ENCODE data around the gene RTN1. TPM values are rescaled to one million over a fixed set of nuclear protein-coding genes. Genes with fewer than 3 reads are reported as not detected.
"Not testable (repeated sequence)": the region's sequence is repeated elsewhere in the genome, so short reads cannot be mapped to it uniquely, and the experiment has no call there.

RTN1 gene
- polyA plus RNA-seq, 4 donors, result 0.45 to 34.4 (median 4.0) TPM

DNA sequence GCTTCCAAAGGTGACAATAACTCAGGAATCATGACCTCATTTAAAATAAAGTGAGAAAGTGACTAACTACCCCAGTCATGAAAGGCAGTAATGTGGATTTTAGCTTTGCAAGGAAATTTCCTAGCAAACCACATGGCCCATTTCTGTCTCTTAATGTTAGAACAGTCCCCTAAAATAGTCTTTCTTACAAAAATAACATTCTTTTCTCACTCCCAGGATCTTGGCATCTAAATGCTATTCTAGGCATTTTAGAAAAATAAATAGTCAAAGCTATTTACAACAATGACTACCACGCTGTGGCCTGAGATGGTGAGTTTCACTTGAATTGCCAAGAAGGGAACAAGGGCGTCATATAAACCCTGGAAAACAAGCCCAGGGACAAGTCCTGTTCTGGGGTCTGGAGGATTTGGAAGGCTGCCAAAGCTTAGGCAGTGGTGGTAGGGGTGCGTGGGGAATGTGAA, 192.8 kb downstream of the RTN1 start:
- no peaks in the 10 kb centered on the region for H3K36me3 ChIP-seq (ENCODE audit: control insufficient read depth in 3 of 3, insufficient read depth in 2 of 3, low read depth in 1 of 3, low read length in 3 of 3)
- 63 to 82% (median 79%) methylated on average over 3 of the region's 3 CpGs for WGBS, 3 donors
- no peak overlapping the region for H3K27ac ChIP-seq (ENCODE audit: low read depth in 1 of 3, low read length in 2 of 3)
- no peaks in the 10 kb centered on the region for H3K27me3 ChIP-seq (ENCODE audit: control insufficient read depth in 3 of 3, insufficient read depth in 3 of 3, low read length in 3 of 3)
- no peak for DNase-seq
- peaks cover 0 to 6% of the 10 kb centered on the region in 2 donors for H3K9me3 ChIP-seq (ENCODE audit: control insufficient read depth in 2 of 2, insufficient read depth in 1 of 2, low read depth in 1 of 2, low read length in 1 of 2)
- FAIRE-seq, result no peak
- H3K4me1 ChIP-seq (ENCODE audit: control insufficient read depth in 3 of 3, insufficient read depth in 2 of 3, low read depth in 1 of 3, low read length in 2 of 3), result peaks cover 0 to 4% (median 0%) of the 10 kb centered on the region in 3 donors
- H3K4me3 ChIP-seq (ENCODE audit: low read depth in 1 of 3, low read length in 3 of 3), result no peak overlapping the region

DNA sequence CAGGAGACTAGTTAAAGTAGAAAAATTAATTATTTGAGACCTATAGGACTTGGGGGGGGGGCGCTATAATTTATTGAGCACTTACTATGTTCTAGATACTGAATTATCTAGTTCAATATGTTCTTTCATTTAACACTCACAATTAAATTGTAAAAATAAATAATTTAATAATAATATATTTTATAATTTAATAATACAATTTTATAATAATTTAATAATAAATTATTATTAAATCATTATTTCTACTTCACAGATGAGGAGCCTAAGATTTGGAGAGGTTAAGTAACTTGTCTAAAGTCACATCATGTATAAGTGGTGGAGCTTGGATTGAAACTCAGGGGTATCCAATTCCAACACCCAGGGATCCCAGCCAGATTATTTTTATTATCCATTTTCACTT, 195.2 kb downstream of the RTN1 start:
- no peaks in the 10 kb centered on the region for H3K36me3 ChIP-seq (ENCODE audit: control insufficient read depth in 3 of 3, insufficient read depth in 2 of 3, low read depth in 1 of 3, low read length in 3 of 3)
- H3K4me1 ChIP-seq (ENCODE audit: control insufficient read depth in 3 of 3, insufficient read depth in 2 of 3, low read depth in 1 of 3, low read length in 2 of 3), result peaks cover 0 to 4% (median 0%) of the 10 kb centered on the region in 3 donors
- no peaks in the 10 kb centered on the region for H3K27me3 ChIP-seq (ENCODE audit: control insufficient read depth in 3 of 3, insufficient read depth in 3 of 3, low read length in 3 of 3)
- WGBS, 3 donors, result 85 to 95% (median 87%) methylated on average over 1 of the region's 1 CpG
- H3K27ac ChIP-seq (ENCODE audit: low read depth in 1 of 3, low read length in 2 of 3), result no peak overlapping the region
- DNase-seq (no peak), FAIRE-seq (no peak)
- H3K9me3 ChIP-seq (ENCODE audit: control insufficient read depth in 2 of 2, insufficient read depth in 1 of 2, low read depth in 1 of 2, low read length in 1 of 2), result peaks cover 0 to 6% of the 10 kb centered on the region in 2 donors
- no peak overlapping the region for H3K4me3 ChIP-seq (ENCODE audit: low read depth in 1 of 3, low read length in 3 of 3)

DNA sequence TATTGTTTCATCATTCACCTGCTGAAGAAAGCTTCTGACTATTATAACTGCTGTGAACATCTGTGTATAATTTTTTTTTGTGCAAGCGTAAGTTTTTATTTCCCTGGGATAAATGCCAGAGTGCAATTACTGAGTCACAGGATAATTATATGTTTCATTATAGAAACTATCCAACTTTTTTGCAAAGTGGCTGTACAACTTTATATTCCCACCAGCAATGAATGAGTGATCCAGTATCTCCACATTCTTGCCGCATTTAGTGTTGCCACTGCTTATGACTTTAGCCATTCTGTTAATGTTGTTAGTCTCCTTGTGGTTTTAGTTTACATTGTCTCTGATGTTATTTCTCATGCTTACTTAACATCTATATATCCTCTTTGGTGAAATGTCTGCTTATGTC, 205.8 kb downstream of the RTN1 start:
- no peaks in the 10 kb centered on the region for H3K9me3 ChIP-seq (ENCODE audit: control insufficient read depth in 2 of 2, insufficient read depth in 1 of 2, low read depth in 1 of 2, low read length in 1 of 2)
- FAIRE-seq, result no peak
- WGBS, 3 donors, result 19 to 67% (median 42%) methylated on average over 2 of the region's 2 CpGs

DNA sequence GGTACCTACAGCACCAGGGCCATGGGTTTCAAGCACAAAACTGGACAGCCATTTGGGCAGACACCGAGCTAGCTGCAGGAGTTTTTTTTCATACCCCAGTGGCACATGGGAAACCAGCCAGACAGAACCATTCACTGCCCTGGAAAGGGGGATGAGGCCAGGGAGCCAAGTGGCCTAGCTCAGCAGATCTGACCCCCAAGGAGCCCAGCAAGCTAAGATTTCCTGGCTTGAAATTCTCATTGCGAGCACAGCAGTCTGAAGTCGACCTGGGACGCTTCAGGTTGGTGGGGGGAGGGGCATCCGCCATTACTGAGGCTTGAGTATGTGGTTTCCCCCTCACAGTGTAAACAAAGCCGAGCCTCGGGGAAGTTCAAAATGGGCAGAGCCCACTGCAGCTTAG, 212.8 kb downstream of the RTN1 start:
- WGBS, 3 donors, result 65 to 75% (median 75%) methylated on average over 7 of the region's 7 CpGs
- DNase-seq (no peak), FAIRE-seq (no peak)
- Histone ChIP-seq H3K27ac (ENCODE audit: low read depth in 1 of 3, low read length in 2 of 3) (no peak overlapping the region), H3K9me3 (ENCODE audit: control insufficient read depth in 2 of 2, insufficient read depth in 1 of 2, low read depth in 1 of 2, low read length in 1 of 2) (peaks cover 0 to 10% of the 10 kb centered on the region in 2 donors), H3K4me1 (ENCODE audit: control insufficient read depth in 3 of 3, insufficient read depth in 2 of 3, low read depth in 1 of 3, low read length in 2 of 3) (no peaks in the 10 kb centered on the region), H3K27me3 (ENCODE audit: control insufficient read depth in 3 of 3, insufficient read depth in 3 of 3, low read length in 3 of 3) (no peaks in the 10 kb centered on the region), H3K4me3 (ENCODE audit: low read depth in 1 of 3, low read length in 3 of 3) (no peak overlapping the region), H3K36me3 (ENCODE audit: control insufficient read depth in 3 of 3, insufficient read depth in 2 of 3, low read depth in 1 of 3, low read length in 3 of 3) (no peaks in the 10 kb centered on the region)

More for the DNA sequence above, 205.8 kb downstream of the RTN1 start:
- H3K27me3 ChIP-seq (ENCODE audit: control insufficient read depth in 3 of 3, insufficient read depth in 3 of 3, low read length in 3 of 3), result no peaks in the 10 kb centered on the region
- no peaks in the 10 kb centered on the region for H3K36me3 ChIP-seq (ENCODE audit: control insufficient read depth in 3 of 3, insufficient read depth in 2 of 3, low read depth in 1 of 3, low read length in 3 of 3)
- no peak overlapping the region for H3K27ac ChIP-seq (ENCODE audit: low read depth in 1 of 3, low read length in 2 of 3)
- no peak for DNase-seq
- no peaks in the 10 kb centered on the region for H3K4me1 ChIP-seq (ENCODE audit: control insufficient read depth in 3 of 3, insufficient read depth in 2 of 3, low read depth in 1 of 3, low read length in 2 of 3)
- no peak overlapping the region for H3K4me3 ChIP-seq (ENCODE audit: low read depth in 1 of 3, low read length in 3 of 3)

DNA sequence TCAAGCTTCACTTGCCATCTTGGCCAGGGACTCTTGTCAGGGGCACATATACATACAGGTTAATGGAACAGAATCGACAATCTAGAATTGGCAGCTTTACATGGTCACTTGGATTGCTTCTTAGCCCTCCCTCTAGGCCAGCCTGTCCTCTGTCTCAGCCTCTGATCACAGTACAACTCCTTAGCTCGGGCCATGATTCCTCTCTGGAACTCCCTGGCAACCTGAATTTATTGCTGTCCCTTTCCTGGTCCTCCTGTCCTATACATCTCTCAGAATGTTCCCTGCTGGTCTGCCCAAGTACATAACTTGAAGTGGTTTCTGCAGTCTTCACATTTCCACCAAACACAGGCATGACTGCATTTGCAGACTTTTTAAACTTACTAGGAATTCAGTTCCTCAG, 214.1 kb downstream of the RTN1 start:
- 54 to 80% (median 73%) methylated on average over 2 of the region's 2 CpGs for WGBS, 3 donors
- Histone ChIP-seq H3K36me3 (ENCODE audit: control insufficient read depth in 3 of 3, insufficient read depth in 2 of 3, low read depth in 1 of 3, low read length in 3 of 3) (no peaks in the 10 kb centered on the region), H3K27ac (ENCODE audit: low read depth in 1 of 3, low read length in 2 of 3) (no peak overlapping the region), H3K4me1 (ENCODE audit: control insufficient read depth in 3 of 3, insufficient read depth in 2 of 3, low read depth in 1 of 3, low read length in 2 of 3) (no peaks in the 10 kb centered on the region), H3K9me3 (ENCODE audit: control insufficient read depth in 2 of 2, insufficient read depth in 1 of 2, low read depth in 1 of 2, low read length in 1 of 2) (peaks cover 0 to 11% of the 10 kb centered on the region in 2 donors), H3K27me3 (ENCODE audit: control insufficient read depth in 3 of 3, insufficient read depth in 3 of 3, low read length in 3 of 3) (no peaks in the 10 kb centered on the region), H3K4me3 (ENCODE audit: low read depth in 1 of 3, low read length in 3 of 3) (no peak overlapping the region)
- FAIRE-seq (no peak), DNase-seq (no peak)

DNA sequence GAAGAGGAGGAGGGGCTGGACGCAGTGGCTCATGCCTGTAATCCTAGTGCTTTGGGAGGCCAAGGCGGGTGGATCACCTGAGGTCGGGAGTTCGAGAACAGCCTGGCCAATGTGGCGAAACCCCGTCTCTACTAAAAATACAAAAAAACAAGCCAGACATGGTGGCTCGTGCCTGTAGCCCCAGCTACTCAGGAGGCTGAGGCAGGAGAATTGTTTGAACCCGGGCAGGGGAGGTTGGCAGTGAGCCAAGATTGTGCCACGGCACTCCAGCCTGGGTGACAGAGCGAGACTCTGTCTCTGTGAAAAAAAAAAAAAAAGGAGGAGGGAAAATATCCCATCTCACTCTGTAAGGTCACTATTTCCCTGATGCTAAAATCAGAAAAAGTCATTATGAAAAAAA, 216.4 kb downstream of the RTN1 start:
- not testable (repeated sequence) for FAIRE-seq; H3K27ac ChIP-seq (ENCODE audit: low read depth in 1 of 3, low read length in 2 of 3); DNase-seq; H3K4me3 ChIP-seq (ENCODE audit: low read depth in 1 of 3, low read length in 3 of 3); H3K27me3 ChIP-seq (ENCODE audit: control insufficient read depth in 3 of 3, insufficient read depth in 3 of 3, low read length in 3 of 3); H3K36me3 ChIP-seq (ENCODE audit: control insufficient read depth in 3 of 3, insufficient read depth in 2 of 3, low read depth in 1 of 3, low read length in 3 of 3); H3K4me1 ChIP-seq (ENCODE audit: control insufficient read depth in 3 of 3, insufficient read depth in 2 of 3, low read depth in 1 of 3, low read length in 2 of 3)
- WGBS, 3 donors, result 82 to 86% (median 84%) methylated on average over 10 of the region's 10 CpGs
- peaks cover 0 to 13% of the 10 kb centered on the region in 2 donors for H3K9me3 ChIP-seq (ENCODE audit: control insufficient read depth in 2 of 2, insufficient read depth in 1 of 2, low read depth in 1 of 2, low read length in 1 of 2)

DNA sequence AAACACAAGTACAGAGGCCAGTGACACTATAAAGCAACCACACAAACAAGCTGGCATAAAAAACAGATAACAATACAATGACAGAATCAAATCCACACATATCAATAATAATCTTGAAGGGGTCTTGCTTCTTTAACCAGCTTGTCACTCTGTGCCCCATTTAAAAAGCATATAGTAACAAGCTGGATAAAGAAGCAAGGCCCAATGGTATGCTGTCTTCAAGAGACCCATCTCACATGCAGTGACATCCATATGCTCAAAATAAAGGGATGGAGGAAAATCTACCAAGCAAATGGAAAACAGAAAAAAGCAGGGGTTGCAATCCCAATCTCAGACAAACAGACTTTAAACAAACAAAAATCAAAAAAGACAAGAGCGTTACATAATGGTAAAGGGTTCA, 223.7 kb downstream of the RTN1 start:
- H3K36me3 ChIP-seq (ENCODE audit: control insufficient read depth in 3 of 3, insufficient read depth in 2 of 3, low read depth in 1 of 3, low read length in 3 of 3); FAIRE-seq; H3K27ac ChIP-seq (ENCODE audit: low read depth in 1 of 3, low read length in 2 of 3); H3K4me3 ChIP-seq (ENCODE audit: low read depth in 1 of 3, low read length in 3 of 3); DNase-seq; H3K4me1 ChIP-seq (ENCODE audit: control insufficient read depth in 3 of 3, insufficient read depth in 2 of 3, low read depth in 1 of 3, low read length in 2 of 3); H3K27me3 ChIP-seq (ENCODE audit: control insufficient read depth in 3 of 3, insufficient read depth in 3 of 3, low read length in 3 of 3): not testable (repeated sequence)
- WGBS, 3 donors, result 83 to 96% (median 96%) methylated on average over 1 of the region's 1 CpG
- peaks cover 0 to 29% of the 10 kb centered on the region in 2 donors for H3K9me3 ChIP-seq (ENCODE audit: control insufficient read depth in 2 of 2, insufficient read depth in 1 of 2, low read depth in 1 of 2, low read length in 1 of 2)

DNA sequence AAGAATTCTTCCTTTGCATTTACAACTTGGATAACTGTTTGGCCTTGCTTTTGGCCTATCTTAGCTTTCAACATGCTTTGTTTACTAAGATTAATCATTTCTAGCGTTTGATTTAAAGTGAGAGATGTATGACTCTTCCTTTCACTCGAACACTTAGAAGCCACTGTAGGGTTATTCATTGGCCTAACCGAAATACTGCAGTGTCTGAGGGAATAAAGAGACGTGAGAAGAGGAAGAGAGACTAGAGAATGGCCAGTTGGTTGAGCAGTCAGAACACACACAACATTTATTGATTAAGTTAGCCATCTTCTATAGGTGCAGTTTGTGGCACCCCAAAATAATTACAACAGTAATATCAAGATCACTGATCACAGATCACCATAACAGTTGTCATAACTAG, 231.7 kb downstream of the RTN1 start:
- no peak overlapping the region for H3K27ac ChIP-seq (ENCODE audit: low read depth in 1 of 3, low read length in 2 of 3)
- WGBS, 3 donors, result 60 to 68% (median 65%) methylated on average over 4 of the region's 4 CpGs
- peaks cover 0 to 7% of the 10 kb centered on the region in 2 donors for H3K9me3 ChIP-seq (ENCODE audit: control insufficient read depth in 2 of 2, insufficient read depth in 1 of 2, low read depth in 1 of 2, low read length in 1 of 2)
- no peaks in the 10 kb centered on the region for H3K4me1 ChIP-seq (ENCODE audit: control insufficient read depth in 3 of 3, insufficient read depth in 2 of 3, low read depth in 1 of 3, low read length in 2 of 3)
- FAIRE-seq (no peak), DNase-seq (no peak)
- H3K4me3 ChIP-seq (ENCODE audit: low read depth in 1 of 3, low read length in 3 of 3), result no peak overlapping the region
- no peaks in the 10 kb centered on the region for H3K36me3 ChIP-seq (ENCODE audit: control insufficient read depth in 3 of 3, insufficient read depth in 2 of 3, low read depth in 1 of 3, low read length in 3 of 3)
- H3K27me3 ChIP-seq (ENCODE audit: control insufficient read depth in 3 of 3, insufficient read depth in 3 of 3, low read length in 3 of 3), result no peaks in the 10 kb centered on the region

DNA sequence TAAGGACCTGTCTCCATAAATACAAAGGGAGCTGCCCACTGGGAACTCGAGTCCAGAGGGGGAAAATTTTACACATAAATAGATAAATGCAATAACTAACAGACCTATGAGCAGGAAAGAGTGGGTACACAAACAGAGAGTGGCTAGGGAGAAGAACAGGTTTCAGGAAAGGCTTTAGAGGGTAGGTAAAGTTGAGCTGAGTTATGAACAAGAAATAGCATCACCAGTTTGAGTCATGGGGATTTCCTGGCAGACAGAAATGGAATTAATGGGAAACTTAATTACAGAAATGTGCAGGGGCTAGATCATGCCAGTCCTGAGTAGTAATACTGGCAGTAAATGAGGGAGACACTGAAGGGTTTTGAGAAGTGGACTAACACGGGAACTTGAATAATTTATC, 236.0 kb downstream of the RTN1 start:
- Histone ChIP-seq H3K27ac (ENCODE audit: low read depth in 1 of 3, low read length in 2 of 3) (no peak overlapping the region), H3K4me3 (ENCODE audit: low read depth in 1 of 3, low read length in 3 of 3) (no peak overlapping the region), H3K9me3 (ENCODE audit: control insufficient read depth in 2 of 2, insufficient read depth in 1 of 2, low read depth in 1 of 2, low read length in 1 of 2) (no peaks in the 10 kb centered on the region), H3K4me1 (ENCODE audit: control insufficient read depth in 3 of 3, insufficient read depth in 2 of 3, low read depth in 1 of 3, low read length in 2 of 3) (peaks cover 0 to 2% (median 0%) of the 10 kb centered on the region in 3 donors), H3K36me3 (ENCODE audit: control insufficient read depth in 3 of 3, insufficient read depth in 2 of 3, low read depth in 1 of 3, low read length in 3 of 3) (no peaks in the 10 kb centered on the region), H3K27me3 (ENCODE audit: control insufficient read depth in 3 of 3, insufficient read depth in 3 of 3, low read length in 3 of 3) (peaks cover 0 to 7% (median 0%) of the 10 kb centered on the region in 3 donors)
- no peak for DNase-seq
- WGBS, 3 donors, result 44 to 57% (median 54%) methylated on average over 2 of the region's 2 CpGs
- no peak for FAIRE-seq
